ENCODE results near the gene NT5E. TPM values are rescaled to one million over a fixed set of nuclear protein-coding genes. Genes with fewer than 3 reads are reported as not detected.
A peak's percentile ranks its signal among the peaks of the same experiment; 100 is the strongest.

Gene NT5E
- total RNA-seq, 1 experiment from 2014 or later, result 112 TPM

DNA sequence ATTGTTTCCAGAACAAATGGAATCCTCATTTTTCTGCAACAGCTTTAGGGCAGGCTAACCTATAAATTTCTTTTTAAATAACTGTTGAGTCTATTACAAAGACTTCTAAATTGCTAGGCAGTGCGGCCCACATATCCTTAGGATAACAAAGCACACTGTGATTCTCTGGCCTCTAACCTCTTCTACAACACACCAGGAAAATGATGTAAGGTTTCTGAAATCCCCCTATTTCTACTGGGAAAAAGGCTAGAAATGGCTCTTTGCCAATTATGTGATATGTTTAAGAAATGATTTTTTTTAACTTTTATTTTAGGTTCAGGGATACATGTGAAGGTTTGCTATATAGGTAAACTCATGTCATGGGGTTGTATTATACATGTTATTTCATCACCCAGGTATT, 17.3 kb upstream of the NT5E start:
- CTCF ChIA-PET, result interaction anchor here (0.6 to 1.3 kb wide), 2 partner anchors 28 to 712 kb away, joined by 3 to 4 read pairs; no protein-coding TSS in a partner anchor

DNA sequence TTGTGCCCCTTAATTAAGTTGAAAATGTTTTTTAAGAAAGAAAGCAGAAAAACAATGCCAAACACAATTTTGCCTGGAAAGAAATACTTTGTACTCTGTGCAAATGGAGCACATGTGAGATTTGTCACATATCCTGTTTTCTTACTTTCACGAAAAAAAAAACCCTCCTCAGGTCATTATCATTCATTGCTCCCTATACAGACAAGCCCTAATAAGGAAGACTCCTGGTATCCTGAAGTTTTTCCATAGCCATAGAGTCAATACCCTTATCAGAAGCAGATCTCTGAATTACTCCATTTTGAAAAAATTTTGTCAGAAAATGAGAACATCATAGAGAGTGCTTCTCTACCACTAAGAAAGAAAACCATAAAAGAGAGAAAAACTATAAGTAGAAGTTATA, 14.0 kb upstream of the NT5E start:
- Mint-ChIP-seq H3K4me1 (ENCODE audit: insufficient read depth, unreplicated experiment) (peaks cover 5% of the 10 kb centered on the region), H3K27ac (ENCODE audit: low read depth, unreplicated experiment) (no peak overlapping the region), H3K4me3 (ENCODE audit: unreplicated experiment) (no peak overlapping the region), H3K9me3 (ENCODE audit: unreplicated experiment) (peaks cover 19% of the 10 kb centered on the region), H3K36me3 (ENCODE audit: insufficient read depth, unreplicated experiment) (no peaks in the 10 kb centered on the region), H3K27me3 (ENCODE audit: insufficient read depth, unreplicated experiment) (no peaks in the 10 kb centered on the region)
- intact Hi-C loops (cut with micrococcal nuclease), result no loop called here
- no TSS peak for BruUV-seq (replicated peaks)
- TF ChIP-seq, protein P1, sequence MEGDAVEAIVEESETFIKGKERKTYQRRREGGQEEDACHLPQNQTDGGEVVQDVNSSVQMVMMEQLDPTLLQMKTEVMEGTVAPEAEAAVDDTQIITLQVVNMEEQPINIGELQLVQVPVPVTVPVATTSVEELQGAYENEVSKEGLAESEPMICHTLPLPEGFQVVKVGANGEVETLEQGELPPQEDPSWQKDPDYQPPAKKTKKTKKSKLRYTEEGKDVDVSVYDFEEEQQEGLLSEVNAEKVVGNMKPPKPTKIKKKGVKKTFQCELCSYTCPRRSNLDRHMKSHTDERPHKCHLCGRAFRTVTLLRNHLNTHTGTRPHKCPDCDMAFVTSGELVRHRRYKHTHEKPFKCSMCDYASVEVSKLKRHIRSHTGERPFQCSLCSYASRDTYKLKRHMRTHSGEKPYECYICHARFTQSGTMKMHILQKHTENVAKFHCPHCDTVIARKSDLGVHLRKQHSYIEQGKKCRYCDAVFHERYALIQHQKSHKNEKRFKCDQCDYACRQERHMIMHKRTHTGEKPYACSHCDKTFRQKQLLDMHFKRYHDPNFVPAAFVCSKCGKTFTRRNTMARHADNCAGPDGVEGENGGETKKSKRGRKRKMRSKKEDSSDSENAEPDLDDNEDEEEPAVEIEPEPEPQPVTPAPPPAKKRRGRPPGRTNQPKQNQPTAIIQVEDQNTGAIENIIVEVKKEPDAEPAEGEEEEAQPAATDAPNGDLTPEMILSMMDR (IDR thresholded peaks at IDR 0.05; ENCODE audit: unreplicated experiment), result no peak
- DNase-seq (ENCODE audit: unreplicated experiment), result no peak
- ChIA-PET CTCF (no interaction called here), POLR2A (no interaction called here)

More for the DNA sequence above, 17.3 kb upstream of the NT5E start:
- no peaks in the 10 kb centered on the region for H3K27me3 Mint-ChIP-seq (ENCODE audit: insufficient read depth, unreplicated experiment)
- DNase-seq (ENCODE audit: unreplicated experiment), result no peak
- H3K4me1 Mint-ChIP-seq (ENCODE audit: insufficient read depth, unreplicated experiment), result peaks cover 5% of the 10 kb centered on the region
- peaks cover 12% of the 10 kb centered on the region for H3K9me3 Mint-ChIP-seq (ENCODE audit: unreplicated experiment)
- TF ChIP-seq, protein P1 (IDR thresholded peaks at IDR 0.05; ENCODE audit: unreplicated experiment), result no peak
- no TSS peak for BruUV-seq (replicated peaks)
- intact Hi-C loops (cut with micrococcal nuclease), result no loop called here
- POLR2A ChIA-PET, result interaction anchor here (1.1 kb wide), 1 partner anchor 16 kb away, joined by 4 read pairs; no protein-coding TSS in a partner anchor
- H3K27ac Mint-ChIP-seq (ENCODE audit: low read depth, unreplicated experiment), result no peak overlapping the region
- H3K4me3 Mint-ChIP-seq (ENCODE audit: unreplicated experiment), result no peak overlapping the region
- H3K36me3 Mint-ChIP-seq (ENCODE audit: insufficient read depth, unreplicated experiment), result no peaks in the 10 kb centered on the region

DNA sequence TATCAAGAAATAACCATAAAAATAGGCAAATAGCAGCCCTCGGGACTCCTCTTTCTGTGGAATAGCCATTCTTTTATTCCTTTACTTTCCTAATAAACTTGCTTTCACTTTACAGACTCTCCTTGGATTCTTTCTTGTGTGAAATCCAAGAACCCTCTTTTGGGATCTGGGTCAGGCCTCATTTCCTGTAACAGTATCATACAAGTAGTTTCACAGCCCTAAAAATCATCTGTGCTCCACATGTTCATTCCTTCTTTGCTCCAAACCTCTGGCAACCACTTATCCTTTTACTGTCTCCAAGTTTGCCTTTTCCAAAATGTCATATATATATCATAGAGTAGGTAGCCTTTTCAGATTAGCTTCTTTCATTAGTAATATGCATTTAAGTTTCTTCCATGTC, 13.5 kb upstream of the NT5E start:
- TF ChIP-seq, protein P1 (IDR thresholded peaks at IDR 0.05; ENCODE audit: unreplicated experiment), result no peak
- intact Hi-C loops (cut with micrococcal nuclease), result no loop called here
- H3K4me1 Mint-ChIP-seq (ENCODE audit: insufficient read depth, unreplicated experiment), result peaks cover 5% of the 10 kb centered on the region
- no peaks in the 10 kb centered on the region for H3K36me3 Mint-ChIP-seq (ENCODE audit: insufficient read depth, unreplicated experiment)
- DNase-seq (ENCODE audit: unreplicated experiment), result no peak
- ChIA-PET POLR2A (no interaction called here), CTCF (no interaction called here)
- peak overlapping the region; percentile 46 for H3K27ac Mint-ChIP-seq (ENCODE audit: low read depth, unreplicated experiment)
- H3K27me3 Mint-ChIP-seq (ENCODE audit: insufficient read depth, unreplicated experiment), result no peaks in the 10 kb centered on the region
- no peak overlapping the region for H3K4me3 Mint-ChIP-seq (ENCODE audit: unreplicated experiment)
- no TSS peak for BruUV-seq (replicated peaks)
- H3K9me3 Mint-ChIP-seq (ENCODE audit: unreplicated experiment), result peaks cover 19% of the 10 kb centered on the region

DNA sequence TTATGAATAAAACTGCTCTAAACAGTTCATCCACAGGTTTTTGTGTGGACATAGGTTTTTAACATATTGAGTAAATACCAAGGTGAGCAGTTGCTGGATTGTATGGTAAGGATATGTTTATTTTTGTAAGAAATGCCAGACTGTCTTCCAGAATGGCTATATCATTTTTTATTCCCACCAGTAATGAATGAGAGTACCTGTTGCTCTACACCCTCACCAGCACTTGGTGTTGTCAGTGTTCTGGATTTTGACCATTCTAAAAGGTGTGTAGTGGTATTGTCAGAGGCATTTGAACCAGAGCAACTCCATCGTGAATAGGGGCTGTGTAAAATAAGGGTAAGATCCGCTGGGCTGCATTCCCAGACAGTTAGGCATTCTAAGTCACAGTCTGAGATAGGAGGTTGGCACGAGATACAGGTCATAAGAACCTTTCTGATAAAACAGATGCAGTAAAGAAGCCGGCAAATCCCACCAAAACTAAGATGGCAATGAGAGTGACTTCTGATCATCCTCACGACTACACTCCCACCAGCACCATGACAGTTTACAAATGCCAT, 12.9 kb upstream of the NT5E start:
- Mint-ChIP-seq H3K4me3 (ENCODE audit: unreplicated experiment) (no peak overlapping the region), H3K36me3 (ENCODE audit: insufficient read depth, unreplicated experiment) (no peaks in the 10 kb centered on the region), H3K9me3 (ENCODE audit: unreplicated experiment) (peaks cover 19% of the 10 kb centered on the region), H3K27ac (ENCODE audit: low read depth, unreplicated experiment) (peak overlapping the region; percentile 46), H3K27me3 (ENCODE audit: insufficient read depth, unreplicated experiment) (no peaks in the 10 kb centered on the region), H3K4me1 (ENCODE audit: insufficient read depth, unreplicated experiment) (peaks cover 5% of the 10 kb centered on the region)
- CTCF ChIA-PET, result no interaction called here
- intact Hi-C loops (cut with micrococcal nuclease), result no loop called here
- POLR2A ChIA-PET, result no interaction called here
- BruUV-seq (replicated peaks), result no TSS peak
- TF ChIP-seq, protein P1 (IDR thresholded peaks at IDR 0.05; ENCODE audit: unreplicated experiment), result no peak
- DNase-seq (ENCODE audit: unreplicated experiment), result no peak
